HG02588 (cell line): Measurements from ENCODE around the gene KCNJ1.

Source experiments
- ATAC-seq: cut with Tn5 transposase; IDR thresholded peaks from one replicate; pipeline ENCODE4 v1.9.1; 2021; ENCODE audit warnings: mild to moderate bottlenecking, moderate library complexity; ENCODE audit not compliant: unreplicated experiment

The KCNJ1 gene

DNA sequence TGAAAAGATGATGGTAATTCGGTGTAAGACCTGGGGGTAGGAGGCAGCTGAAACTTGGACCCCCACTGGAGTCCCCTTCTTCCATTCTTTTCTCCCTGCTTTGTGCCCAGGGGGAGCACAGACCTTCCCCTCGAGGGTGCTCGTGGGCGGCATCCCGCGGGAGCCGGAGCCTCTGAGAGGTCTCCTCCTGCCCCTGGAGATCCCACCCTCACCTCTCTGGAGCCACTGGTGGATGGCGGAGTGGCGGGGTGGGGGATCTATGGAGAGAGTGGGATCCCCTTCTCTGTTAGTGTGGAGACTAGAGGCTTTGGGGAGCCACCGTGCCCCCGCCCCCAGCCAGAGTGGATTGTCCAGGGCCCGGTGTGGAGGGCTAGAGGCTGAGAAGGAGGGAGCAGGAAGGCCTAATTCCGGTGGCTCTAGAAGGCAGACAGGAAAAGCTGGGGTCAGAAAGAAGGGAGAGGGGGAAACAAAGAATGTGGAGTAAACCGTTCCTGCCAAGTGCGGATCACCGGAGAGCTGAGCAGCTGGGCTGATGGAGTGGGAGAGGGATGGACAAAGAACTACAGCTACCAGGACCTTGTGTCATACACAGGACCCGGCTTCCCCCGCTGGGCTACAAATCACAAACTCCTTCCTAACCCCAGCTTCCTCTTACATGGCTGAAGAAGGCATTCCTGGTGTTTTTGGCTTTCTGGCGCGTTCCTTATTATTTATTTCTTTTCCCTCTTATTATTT is 41.9 kb downstream of the KCNJ1 start:
- no peak for ATAC-seq

GRCh38 chr11:128824191-128825049 is 42.7 kb downstream of the KCNJ1 start:
- no peak for ATAC-seq

DNA sequence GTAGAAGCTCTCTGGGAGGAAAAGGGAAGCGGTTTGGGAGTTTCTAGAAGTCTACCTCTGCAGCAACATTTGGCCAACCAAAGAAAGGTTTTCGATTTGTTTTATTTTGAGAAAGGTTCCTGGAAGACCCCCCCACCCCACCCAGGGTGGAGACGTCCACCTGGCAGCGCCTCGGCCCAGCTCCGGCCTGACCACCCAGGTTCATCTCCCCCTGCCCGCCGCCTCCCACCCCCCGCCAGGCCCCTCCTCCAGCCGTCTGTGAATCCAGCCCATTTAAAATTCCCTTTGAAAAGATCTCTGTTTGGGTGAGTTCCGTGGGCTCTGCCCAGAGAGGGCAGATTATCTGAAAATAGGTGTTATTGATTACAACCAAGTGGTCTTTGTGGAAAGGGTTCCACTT is 43.3 kb downstream of the KCNJ1 start:
- ATAC-seq: no peak

DNA sequence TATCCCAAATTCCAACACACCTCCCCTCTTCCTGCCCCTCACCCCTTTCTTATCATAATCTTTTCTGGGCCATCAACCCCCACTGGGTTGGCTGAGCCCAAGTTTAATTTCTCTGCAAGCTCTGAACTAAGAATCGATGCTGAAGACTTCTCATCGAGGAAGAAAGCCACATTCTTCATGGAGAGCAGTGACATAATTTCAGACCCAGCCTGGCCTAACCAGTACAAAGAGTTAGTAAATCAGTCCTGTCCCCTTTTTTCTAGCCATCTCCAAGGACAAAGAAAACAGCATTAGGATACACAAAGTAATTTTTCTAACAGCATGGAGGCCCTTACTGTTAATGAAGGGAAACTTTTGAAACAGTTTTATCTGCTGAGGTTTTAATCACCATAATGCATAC is 45.0 kb downstream of the KCNJ1 start:
- ATAC-seq: no peak

GRCh38 chr11:128821556-128821955 is 45.5 kb downstream of the KCNJ1 start:
- ATAC-seq: no peak

GRCh38 chr11:128819198-128819597 is 47.9 kb downstream of the KCNJ1 start:
- no peak for ATAC-seq

- ATAC-seq: no peak
Measured at GRCh38 chr11:128814856-128815705, 52.0 kb downstream of the KCNJ1 start.

DNA sequence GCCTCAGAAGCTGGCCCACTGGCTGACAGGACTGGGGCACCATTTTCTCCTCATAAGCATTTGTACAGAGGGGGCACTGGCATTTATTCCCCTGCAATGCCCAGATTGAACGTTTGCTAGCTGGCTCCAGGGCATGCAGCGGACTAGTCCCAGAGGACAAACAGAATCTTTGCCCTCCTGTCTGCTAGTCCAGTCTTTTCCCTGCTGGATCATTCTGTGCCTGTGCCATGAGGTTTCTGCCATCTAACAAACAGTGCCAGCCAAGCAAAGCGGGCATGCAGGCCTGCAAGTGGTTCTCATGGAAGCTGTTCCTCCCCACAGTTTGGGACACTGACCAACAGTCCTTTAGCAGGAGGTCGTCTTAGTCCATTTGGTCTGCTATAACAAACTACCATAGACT is 53.4 kb downstream of the KCNJ1 start:
- ATAC-seq: no peak

GRCh38 chr11:128810784-128811514 is 56.1 kb downstream of the KCNJ1 start:
- no peak for ATAC-seq

GRCh38 chr11:128809128-128809527 is 58.0 kb downstream of the KCNJ1 start:
- ATAC-seq: no peak

DNA sequence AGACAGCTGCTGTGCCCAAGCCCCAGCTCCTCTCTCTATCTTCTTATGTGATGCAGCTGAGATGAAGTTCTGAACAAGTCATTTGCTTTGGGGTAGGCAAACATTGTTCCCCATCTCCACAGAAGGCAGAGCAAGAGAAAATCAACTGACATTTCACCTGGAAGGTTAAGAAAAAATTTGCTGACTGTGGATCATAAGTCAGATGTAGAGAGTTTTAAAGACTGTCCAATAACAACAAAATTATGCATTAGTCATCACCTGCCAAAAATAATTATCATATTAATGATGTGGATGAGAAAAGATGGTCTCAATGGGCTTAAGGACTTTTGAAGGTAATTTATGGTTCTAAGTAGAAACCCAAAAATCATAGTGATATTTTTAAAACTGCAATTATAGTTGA is 59.2 kb downstream of the KCNJ1 start:
- ATAC-seq: no peak

GRCh38 chr11:128806506-128807261 is 60.4 kb downstream of the KCNJ1 start:
- no peak for ATAC-seq

DNA sequence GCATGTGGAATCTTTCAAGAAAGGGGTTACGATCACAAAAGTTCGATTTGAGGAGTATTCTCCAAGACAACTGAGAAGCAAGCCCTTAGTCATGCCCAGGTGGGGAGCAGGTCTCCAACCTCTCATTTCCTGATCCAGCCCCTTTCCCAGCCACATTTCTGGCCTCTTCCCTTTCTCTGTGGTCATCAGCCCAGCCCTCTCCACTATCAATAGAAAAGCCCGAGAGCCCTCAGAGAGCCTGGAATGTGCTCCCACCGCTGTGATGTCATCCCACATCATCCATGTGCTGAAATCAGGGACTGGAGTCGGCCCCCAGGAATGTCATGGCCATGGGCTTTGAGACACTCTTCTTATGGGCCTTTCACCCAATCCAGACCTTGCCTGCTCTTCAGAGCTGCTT is 62.6 kb downstream of the KCNJ1 start:
- ATAC-seq: no peak

- no peak for ATAC-seq
Measured at GRCh38 chr11:128803449-128804245, 63.4 kb downstream of the KCNJ1 start.

DNA sequence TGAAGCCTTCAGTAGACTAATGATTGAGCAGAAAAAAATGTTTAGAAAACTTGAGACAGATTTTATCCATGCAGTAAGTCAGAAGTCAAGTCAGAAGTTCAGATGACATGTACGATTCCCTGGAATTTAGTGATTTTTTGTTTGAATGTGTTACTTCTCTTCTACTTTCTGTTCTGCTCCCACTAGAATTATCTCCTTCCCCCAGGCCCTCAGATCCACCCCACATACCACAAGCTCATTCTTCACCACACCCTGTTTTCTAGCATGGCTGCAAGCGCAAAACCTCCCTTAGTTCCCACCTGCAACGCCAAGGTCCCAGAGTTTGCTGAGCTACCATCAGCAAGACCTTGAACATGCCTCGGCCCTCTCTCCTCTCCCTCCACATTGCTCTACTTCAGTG is 64.1 kb downstream of the KCNJ1 start:
- ATAC-seq: no peak

GRCh38 chr11:128802358-128802981 is 64.6 kb downstream of the KCNJ1 start:
- no peak for ATAC-seq

GRCh38 chr11:128800871-128801417 is 66.2 kb downstream of the KCNJ1 start:
- no peak for ATAC-seq

DNA sequence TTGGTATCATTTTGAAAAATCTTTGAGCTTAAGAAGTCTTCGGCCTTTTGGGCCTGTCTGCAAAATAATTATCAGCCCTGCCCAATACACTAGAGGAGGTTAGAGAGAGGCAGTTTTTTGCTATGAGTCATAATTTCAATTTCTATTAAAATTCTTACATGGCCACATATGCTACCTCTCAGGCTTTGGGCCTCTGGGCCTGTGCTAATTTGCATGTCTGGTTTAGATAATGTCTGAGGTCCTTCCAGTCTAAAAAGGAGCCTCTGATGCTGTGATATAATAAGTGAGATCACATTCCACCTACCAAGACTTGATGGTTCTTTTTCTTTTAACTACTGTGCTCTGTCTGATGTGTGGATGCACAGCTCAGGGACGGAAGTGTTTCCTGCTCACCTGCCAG is 70.8 kb downstream of the KCNJ1 start:
- peak; percentile 96 for ATAC-seq
